DMS153 treated with DMSO at 0.1 percent for 48 hours (cell line): ENCODE data around the gene SNX10.

Experiments
- DNase-seq: peaks from one replicate; lab custom pipeline; 2025; ENCODE audit not compliant: unreplicated experiment; lab: John Stamatoyannopoulos, UW

SNX10 gene

DNA sequence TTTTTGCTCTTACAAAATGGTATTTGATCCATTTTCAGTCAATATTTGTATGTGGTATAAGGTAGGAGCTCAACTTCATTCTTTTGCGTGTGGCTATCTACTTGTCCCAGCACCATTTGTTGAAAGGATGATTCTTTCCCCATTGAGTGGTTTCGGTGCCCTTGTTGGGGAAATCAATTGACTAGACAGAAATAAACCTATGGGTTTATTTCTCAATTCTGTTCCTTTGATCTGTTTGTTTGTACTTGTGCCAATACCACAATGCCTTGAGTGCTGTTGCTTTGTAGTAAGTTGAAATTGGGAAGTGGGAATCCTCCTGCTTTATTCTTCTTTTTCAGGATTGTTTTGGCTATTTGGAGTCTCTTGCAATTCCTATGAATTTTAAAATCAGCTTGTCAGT lies 41.0 kb downstream of the SNX10 start:
- no peak for DNase-seq

DNA sequence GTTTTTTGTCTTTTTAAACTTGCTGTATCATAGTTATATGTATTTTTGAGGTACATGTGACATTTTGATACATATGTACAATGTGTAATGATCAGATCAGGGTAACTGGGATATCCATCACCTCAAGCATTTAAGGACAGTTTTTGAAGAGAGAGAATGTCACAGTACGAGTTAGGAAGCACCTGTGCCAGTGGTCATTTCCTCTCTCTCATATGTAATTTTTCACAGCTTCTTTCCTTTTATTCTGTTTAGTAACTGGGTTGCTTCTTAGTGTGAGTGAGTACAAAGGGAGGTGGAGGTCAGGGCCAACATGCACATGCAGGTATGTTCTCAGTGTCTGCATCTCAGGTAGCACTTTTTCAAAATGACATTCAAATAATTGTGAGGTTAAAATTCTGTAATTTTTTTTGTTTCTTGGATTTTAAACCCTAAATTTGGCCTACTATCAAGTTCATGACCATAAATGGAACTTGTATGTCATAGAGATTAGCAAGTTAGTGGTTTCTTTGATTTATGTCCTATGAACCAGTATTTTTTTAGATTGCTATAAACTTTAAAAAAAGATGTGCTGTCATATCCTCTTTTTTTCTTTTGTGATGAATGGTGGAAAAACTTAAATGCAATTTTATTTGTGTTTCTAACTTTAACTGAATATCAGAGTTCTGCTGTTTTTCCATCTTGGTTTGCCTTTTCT lies 42.7 kb downstream of the SNX10 start:
- DNase-seq, result no peak

DNA sequence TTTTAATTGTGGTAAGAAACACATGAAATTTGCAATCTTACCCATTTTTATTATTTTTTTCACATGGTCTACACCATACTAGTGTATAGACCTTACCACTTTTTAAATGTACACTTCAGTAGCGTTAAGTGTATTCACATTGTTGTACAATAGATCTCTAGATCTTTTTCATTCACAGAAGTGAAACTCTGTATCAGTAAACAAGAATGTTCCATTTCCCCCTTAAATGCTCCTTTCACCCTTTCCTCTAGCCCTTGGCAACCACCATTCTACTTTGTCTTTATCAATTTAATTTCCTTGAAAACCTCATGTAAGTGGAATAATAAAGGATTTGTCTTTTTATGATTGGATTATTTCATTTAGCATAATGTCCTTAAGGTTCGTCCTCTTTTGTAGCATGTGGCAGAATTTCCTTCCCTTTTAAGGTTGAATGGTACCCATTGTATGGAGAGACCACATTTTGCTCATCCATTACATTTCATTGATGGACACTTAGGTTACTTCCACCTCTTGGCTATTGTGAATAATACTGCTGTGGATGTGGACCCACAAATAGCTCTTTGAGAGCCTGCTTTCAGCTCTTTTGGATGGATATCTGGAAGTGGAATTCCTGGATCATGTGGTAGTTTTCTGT lies 45.7 kb downstream of the SNX10 start:
- no peak for DNase-seq

DNA sequence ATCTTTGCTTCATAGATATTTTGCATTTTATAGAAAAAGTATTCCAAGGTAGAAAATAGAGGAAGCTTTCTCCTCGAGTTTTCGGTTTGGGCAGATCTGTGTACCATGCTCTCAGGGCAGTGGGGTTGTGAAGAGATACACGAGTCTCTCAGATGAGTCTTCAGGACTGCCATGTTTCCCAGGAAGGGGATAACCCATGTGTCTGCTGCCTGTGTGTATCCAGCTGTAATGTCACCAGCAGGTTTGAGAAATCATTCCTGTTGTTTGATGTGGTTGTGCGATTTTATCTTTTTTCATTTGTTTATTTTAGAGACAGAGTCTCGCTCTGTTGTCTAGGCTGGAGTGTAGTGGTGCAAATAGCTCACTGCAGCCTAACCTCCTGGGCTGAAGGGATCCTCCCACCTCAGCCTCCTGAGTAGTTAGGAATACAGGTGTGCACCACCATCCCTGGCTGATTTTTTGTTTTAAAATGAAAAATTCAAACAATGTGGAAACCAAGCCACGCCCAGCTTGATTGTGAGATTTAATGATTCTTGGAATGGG lies 48.9 kb downstream of the SNX10 start:
- DNase-seq, result no peak

DNA sequence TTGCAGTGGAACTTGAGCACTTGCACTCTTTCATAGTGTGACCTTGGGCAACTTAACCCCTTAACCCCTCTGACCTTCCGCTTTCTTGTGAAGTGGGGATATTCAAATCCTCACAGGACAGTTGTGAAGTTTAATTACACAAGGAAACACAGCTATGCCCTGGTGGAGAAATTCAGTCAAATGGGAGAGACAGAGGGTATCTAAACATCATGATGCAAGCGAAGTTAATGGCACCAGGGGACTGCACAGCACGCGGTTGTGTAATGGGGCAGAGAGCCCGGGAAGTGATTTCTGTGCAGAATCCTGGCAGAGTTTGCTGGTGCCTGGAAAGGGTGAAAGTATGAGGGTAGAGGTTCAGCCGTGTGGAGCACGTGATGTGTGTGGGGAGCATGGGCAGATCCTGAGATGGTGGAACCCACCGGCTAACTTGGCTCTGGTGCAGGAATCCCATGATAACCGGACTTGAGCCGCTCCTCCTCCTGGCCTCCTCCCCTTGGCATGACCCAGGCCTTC lies 51.7 kb downstream of the SNX10 start:
- no peak for DNase-seq

DNA sequence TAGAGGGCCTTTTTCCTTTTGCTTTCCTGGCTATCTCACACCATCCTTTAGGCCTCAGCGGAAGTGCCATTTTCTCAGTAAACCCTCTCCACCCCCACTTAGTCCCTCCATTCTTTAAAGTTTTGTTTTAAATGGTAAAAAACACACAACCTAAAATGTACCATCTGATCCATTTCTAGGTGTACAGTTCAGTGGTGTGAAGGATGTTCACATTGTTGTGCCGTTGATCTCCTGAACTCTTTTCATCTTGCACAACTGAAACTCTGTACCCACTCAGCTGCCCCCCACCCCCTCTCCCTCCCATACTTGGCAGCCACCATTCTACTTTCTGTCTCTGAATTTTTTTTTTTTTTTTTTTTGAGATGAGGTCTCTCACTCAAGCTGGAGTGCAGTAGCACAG lies 52.2 kb downstream of the SNX10 start:
- no peak for DNase-seq

DNA sequence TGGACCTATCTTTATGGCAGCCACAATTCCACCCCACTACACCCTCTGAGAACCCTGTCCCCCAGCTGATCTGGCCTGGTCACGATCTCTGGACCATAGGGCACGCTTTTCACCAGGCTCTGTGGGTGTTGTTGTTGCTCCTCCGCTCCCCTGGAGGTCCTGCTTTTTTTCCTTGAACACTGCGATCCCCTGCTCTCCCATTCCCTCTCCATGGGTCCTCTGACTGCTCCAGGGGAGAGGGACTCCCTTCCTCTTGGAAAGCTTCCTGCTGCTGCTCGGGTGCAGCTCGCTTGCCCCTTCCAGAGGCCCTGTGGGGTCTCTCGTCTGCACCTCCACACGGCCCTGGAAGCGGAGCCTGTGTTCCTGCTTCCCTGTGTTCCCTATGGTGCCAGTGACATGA lies 53.5 kb downstream of the SNX10 start:
- DNase-seq, result no peak

DNA sequence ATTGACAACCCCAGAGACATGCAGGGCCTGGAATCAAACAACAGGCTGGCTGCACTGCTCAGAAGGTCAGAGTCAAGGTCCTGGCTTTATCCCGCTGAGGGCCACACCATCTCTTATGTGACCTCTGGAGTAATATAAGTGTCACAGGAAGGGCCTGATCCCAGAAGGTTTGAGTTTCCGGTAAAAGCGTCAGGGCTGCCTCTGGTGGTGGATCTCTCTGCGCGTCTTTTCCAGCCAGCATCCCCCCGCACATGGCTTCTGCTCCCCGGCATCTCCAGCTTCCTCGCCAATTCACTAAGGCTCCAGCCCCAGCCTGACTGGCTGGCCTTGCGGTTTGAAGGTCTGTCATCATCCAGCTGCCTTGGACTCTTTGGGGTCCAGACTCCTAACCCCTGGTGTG lies 54.2 kb downstream of the SNX10 start:
- DNase-seq, result no peak

DNA sequence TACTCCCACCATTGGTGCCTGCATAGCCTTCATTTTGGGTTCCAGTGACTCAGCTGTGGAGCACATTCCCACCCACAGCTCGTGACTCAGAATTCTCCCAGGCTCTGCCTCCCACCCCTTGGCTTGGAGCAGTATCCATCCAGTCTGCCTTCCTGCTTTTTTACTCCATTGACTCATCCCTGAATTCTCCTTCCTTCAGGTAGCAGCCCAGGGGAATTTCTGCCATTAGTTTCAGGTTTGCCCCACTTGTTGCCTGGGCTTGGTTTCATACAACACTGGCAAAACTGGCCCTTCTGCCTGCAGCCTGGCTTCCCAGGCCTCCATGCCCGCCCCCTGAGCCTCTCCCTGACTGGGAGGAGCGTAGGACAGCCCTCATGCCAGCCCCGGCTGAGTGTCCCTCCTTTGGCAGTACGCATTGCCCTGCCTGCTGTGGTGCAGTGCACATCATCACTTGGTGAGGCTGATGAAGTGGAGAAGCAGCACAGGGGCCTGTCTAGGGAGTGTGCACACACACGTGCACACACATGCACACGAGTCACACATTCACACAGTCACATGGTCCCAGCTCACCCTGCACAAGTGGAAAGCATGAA lies 55.0 kb downstream of the SNX10 start:
- no peak for DNase-seq

DNA sequence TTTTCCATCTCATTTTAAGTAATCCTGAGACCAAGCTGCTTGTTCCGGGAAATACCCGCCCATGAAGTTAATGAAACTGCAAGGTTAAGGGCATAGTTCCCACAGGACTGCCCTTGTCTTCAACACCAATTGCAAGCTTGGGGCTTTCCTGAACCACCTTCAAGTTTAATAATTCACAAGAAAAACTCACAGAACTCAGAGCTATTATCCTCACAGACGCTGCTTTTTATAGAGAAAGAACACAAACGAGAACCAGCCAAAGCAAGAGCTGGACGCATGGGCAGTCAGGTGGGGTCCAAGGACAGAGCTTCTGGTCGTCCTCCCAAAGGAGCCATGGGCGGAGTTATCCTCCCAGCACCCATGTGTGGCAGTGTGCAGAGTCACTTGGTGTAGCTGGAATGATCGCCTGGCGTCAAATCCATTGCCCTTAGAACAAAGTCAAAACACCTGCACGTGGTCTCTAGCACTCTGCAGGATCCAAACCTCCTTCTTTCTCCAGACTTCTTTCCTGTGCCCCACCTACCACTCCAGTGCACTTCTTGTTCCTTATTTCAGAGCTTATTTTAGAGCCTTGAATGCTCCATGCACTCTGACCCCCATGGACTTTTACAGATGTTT lies 56.7 kb downstream of the SNX10 start:
- DNase-seq, result no peak

DNA sequence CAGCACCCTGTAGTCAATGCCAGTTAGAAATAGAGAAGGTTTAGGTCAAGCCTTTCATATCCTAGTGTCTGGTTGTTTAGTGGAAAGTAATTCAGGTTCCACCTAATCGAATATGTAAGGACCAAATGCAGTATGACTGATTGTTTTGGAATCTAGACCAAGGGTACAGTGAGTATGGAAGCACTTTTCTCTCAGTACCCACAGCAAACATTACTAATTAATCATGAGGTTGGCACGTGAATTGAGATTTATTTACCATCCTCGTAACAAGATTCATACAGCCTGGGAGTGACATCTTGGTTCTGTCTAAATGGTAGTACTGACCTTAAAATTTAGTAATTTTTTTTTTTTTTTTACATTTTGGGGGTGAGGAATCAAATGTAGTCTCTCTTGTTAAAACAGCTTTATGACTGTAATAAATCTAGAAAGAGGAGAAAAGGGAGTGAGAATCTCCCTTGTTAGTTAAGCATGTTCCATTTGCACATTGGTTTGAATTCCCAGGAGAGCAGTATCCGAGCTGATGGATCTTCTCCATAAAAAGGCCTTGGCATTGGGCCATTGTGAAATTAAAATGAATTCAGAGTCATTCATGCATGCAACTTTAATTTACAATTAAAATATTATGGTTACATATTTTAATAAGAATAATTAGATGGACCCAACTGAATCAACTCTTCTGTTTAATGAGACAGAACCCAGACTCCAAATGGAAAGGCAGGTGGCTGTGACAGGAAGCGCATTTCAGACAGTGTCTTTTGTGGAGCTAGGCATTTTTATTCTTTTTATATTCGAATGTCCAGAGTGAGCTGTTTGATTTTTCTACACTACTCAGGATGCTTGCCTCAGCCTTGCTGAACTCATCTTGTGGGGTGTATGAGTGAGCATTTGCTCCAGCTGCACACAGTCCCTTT lies 57.6 kb downstream of the SNX10 start:
- DNase-seq, result peak; percentile 98

DNA sequence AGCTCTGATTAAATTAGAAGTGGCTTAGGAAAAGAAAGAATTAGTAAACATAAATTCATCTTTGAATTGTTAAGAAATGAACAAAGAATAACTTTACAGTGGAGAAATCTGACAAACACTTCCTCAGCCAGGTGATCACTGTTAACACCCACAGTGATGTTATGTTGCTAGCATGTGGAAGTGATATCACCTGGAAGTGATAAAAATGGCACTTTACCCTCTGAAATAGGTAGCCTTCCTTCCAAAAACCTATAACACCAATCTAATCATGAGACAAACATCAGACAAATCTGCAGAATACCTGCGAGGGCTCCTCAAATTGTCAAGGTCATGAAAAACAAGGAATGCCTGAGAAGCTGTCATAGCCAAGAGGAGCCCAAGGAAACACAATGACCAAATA lies 59.5 kb downstream of the SNX10 start:
- no peak for DNase-seq

DNA sequence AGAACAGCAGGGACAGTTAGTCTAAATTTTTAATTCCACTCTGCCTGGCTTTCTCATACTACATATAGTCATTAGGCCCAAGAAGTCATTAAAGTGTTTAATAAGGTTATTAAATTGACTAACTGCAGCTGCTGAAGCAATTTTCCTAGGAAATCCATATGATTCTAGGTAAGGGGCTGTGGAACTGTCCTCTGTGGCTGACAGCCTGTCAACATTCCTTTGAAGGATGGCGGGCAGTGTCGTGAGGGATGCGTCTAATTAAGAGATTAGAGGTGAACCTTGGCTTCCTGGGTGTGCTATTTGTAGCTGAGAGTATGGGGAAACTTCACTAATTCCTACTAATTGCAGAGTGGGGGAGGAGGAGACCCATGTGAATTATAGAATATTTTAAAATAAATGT lies 64.6 kb downstream of the SNX10 start:
- no peak for DNase-seq

DNA sequence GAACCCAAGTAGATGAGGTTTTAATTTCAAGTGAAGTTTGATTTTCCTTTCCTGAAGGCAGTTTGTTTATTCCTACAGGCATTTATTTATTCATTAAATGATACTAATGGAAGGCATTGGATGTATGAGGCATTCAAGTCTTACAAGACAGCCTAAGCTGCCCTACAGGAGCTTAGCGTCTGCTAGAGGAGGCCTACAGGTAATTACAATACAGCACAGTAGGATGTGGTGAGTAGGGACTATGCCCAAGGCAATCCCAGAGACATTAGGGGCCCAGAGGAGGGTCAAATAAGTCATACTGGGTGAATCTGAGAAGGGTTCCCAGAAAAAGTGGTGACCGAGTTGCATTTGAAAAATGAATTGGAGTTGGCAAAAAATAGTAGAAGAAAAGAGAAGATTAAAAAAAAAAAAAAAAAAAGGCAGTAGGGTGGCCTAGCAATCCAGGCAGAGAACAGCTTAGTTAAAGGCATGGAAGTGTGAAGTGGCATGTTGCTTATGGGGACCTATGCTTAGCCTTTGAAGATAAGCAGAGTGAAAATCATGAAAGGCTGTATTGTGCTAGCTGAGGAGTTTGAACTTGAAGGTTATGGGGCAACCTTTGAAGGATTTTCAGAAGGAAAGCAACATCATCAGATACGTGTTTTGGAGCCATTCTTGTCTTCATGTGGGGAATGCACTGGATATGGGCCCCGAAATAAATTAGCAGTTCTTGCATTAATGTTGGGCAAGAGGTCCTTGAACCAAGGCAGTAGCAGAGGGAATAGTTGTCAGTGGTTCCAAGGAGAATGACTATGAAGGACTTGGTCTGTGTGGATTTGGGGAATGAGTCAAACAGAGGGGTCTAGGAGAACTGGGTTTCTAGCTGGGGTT lies 65.5 kb downstream of the SNX10 start:
- no peak for DNase-seq

DNA sequence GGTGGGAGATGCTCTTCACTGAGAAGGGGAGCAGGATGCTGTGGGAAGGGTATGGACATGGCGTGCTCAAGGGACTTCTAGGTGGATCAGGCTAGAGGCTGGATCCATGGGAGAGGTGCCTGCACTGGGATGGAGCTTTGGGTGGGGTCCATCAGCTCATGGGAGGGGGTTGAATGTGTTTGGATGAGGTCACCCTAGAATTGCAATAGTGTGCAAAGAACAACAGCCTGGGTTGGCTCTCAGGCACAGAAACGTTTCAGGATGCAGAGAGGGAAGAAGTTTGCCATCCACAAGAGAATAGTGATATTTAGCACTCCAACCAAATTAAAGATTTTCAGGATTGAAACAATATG lies 66.1 kb downstream of the SNX10 start:
- no peak for DNase-seq

DNA sequence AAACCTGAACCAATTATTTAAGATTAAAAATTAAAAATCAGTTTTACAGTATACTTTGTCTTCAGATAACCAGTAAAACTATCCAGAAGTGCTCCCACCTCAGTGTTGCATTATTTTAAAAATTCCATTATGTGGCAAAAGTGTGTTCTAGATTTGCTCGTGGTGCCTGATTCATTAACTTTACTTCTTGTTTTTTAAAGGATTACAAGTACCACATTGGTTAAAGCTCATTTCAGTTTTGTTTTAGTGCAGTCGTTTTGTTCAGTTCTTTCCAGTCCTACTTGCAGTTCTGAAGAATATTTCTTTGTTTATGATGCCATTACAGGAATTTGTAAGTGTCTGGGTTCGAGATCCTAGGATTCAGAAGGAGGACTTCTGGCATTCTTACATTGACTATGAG lies 69.0 kb downstream of the SNX10 start:
- DNase-seq, result no peak

DNA sequence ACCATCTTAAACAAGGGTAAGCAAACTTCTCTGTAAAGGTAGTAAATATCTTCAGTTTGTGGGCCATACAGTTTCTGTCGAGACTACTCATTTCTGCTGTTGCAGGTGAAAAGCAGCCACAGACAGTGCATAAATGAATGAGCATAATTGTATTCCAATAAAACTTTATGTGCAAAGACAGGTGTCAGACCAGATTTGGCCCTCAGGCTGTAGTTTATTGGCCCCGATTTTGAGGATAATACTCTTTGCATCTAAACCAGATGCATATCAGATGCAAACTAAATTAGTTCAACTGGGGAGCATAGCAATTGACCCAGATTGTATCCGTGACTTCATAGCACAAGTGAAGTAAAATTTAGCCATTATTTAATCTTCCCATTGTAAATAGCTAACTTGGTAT lies 70.0 kb downstream of the SNX10 start:
- no peak for DNase-seq

DNA sequence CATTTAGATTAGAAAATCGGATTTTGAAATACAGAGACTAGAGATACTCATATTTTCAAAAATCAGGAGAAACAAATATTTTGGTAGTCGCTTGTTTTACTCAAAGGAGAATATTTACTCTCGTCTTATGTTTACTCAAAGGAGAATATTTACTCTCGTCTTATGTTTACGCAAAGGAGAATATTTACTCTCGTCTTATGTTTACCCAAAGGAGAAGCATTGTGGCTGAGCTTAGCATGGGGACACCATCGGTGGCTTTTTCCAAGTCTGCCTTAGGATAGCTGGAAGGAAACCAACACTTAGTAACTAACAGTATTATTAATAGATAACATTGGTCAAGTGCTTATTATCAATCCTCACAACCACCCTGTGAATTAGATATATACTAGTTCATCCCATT lies 71.8 kb downstream of the SNX10 start:
- DNase-seq, result no peak

DNA sequence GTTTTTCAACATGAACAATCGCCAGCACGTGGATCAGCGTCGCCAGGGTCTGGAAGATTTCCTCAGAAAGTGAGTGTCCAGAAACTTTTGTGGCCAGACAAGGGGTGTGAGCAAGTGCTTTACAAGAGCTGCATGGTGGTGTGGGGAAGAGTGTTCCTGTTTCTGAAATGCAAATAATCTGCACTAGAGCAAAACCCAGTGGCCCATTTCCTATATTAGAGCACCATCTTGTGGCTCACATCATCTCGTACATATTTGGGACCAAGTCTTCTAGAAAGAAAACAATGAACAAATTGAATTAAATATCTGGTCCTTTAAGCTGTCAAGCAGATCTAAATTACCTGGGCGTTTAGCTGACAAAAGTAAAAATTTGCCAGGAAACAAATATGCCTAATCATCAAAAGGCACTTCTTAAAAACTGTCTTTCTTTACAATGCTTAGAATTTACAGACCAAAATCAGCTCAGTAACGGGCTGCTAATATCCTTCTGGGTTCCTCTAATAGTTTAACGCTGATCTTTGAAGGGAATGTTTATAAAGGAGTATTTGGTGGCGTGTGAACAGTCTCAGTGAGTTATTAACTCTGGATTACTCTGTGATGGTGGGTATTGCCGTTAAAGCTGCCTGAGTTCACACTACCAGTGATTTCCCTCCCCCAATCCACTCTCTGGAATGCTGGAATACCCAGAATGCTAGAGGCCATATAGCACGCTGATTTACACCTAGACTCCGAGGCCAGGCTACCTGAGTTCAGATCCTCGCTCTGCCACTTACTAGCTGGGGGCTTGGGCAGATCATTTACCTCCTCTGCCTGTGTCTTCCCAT lies 73.6 kb downstream of the SNX10 start:
- DNase-seq, result peak; percentile 94
